GM12891 (cell line): ENCODE results near the gene GLRA3.

Source experiments
- PAX5 ChIP-seq: IDR thresholded peaks from 2 replicates; pipeline ENCODE4 v1.6.1; 2011; ENCODE audit warnings: low read length, moderate library complexity, mild to moderate bottlenecking; ENCODE audit not compliant: insufficient read depth, severe bottlenecking
- POLR2A ChIP-seq: IDR thresholded peaks from 2 replicates; pipeline ENCODE4 v1.6.1; 2011; ENCODE audit warnings: low read depth, low read length, control low read depth
- POLR2AphosphoS5 ChIP-seq: IDR thresholded peaks from 2 replicates; pipeline ENCODE4 v1.6.1; 2011; ENCODE audit warnings: low read depth, low read length, control low read depth
- POU2F2 ChIP-seq: IDR thresholded peaks from 2 replicates; pipeline ENCODE4 v1.6.1; 2011; ENCODE audit warnings: low read depth, mild to moderate bottlenecking, control low read depth, low read length, moderate library complexity
- SPI1 ChIP-seq: IDR thresholded peaks from 2 replicates; pipeline ENCODE4 v1.6.1; 2011; ENCODE audit warnings: low read depth, low read length, control low read depth
- TAF1 ChIP-seq: IDR thresholded peaks from 2 replicates; pipeline ENCODE4 v1.6.1; 2011; ENCODE audit warnings: low read depth, low read length, control low read depth

DNA sequence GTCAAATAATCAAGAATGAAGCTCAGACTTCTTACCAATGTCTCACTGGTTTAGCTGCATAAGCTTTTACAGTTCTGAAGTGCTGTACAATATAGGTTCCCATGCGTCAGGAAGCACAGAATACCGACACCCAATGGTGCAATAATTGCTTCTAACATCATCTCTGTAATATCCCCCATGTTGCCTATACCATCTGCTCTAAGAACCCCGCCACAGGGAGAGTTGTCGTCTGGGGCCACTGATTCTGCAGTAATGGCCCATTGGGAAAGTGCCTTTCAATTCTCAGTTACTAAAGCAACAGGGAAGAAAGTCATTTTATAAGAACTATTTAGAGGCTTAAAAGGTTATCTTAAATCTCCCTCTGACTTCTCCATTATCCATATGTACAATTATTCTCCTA is 94.9 kb downstream of the GLRA3 start:
- TF ChIP-seq POLR2A (no peak), POLR2AphosphoS5 (no peak), TAF1 (no peak), POU2F2 (no peak), SPI1 (no peak), PAX5 (no peak)
